ENCODE results near the gene EIF4B. TPM values are rescaled to one million over a fixed set of nuclear protein-coding genes. Genes with fewer than 3 reads are reported as not detected.

EIF4B gene
- total and polyA plus RNA-seq, 8 donors, result 72.8 to 522 (median 418) TPM

DNA sequence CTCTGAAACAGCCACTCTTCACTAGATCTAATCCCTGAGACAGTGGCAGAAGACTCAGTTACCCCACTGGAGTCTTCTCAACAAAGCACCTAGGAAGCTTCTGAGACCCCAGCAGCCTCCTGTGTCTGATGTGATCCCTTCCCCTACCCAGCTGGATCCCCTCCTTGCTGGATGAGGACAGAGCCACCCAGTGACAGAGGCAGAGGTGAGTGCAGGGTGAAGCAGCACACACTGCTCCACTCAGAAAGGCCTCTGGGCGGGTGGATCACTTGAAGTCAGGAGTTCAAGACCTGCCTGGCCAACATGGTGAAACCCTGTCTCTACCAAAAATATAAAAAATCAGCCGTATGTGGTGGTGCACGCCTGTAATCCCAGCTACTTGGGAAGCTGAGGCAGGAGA, 70.2 kb downstream of the EIF4B start:
- H3K4me1 ChIP-seq, result peaks cover 11 to 30% (median 18%) of the 10 kb centered on the region in 3 donors
- DNase-seq (no peak), FAIRE-seq (no peak), ATAC-seq (no peak)
- no peak overlapping the region for H3K27ac ChIP-seq
- intact Hi-C loops (cut with DNase I), result no loop called here
- no peaks in the 10 kb centered on the region for H3K9me3 ChIP-seq
- peaks cover 0 to 24% (median 8%) of the 10 kb centered on the region in 3 donors for H3K36me3 ChIP-seq
- WGBS, 2 donors, result 90 to 93% methylated on average over 3 of the region's 3 CpGs
- TF ChIP-seq, protein P1, sequence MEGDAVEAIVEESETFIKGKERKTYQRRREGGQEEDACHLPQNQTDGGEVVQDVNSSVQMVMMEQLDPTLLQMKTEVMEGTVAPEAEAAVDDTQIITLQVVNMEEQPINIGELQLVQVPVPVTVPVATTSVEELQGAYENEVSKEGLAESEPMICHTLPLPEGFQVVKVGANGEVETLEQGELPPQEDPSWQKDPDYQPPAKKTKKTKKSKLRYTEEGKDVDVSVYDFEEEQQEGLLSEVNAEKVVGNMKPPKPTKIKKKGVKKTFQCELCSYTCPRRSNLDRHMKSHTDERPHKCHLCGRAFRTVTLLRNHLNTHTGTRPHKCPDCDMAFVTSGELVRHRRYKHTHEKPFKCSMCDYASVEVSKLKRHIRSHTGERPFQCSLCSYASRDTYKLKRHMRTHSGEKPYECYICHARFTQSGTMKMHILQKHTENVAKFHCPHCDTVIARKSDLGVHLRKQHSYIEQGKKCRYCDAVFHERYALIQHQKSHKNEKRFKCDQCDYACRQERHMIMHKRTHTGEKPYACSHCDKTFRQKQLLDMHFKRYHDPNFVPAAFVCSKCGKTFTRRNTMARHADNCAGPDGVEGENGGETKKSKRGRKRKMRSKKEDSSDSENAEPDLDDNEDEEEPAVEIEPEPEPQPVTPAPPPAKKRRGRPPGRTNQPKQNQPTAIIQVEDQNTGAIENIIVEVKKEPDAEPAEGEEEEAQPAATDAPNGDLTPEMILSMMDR (IDR thresholded peaks at IDR 0.05), result no peak
- no peak overlapping the region for H3K4me3 ChIP-seq
- no peaks in the 10 kb centered on the region for H3K27me3 ChIP-seq

DNA sequence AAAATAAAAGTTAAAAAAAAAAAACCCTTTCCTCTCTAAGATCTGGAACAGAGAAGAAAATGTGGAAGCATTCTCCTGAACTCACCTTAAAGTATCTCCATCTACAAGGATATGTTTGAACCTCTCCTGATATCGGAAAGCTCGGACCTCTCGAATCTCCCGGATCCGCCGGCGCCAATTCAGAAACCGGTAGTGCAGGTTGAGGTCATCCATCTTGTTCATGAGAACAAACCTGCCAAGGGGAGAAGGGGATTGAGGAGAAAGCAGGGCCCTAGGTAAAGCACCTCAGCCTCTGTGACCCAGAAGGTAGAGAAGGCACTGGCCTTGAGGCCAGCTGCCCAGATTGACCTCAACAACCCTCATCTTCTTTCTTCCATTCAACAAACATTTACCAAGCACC, 70.8 kb downstream of the EIF4B start:
- no peak for FAIRE-seq
- H3K9me3 ChIP-seq, result no peaks in the 10 kb centered on the region
- intact Hi-C loops (cut with DNase I), result no loop called here
- WGBS, 2 donors, result 20 to 28% methylated on average over 8 of the region's 8 CpGs
- peak overlapping the region in 1 of 4 donors; percentile 40 for H3K27ac ChIP-seq
- no peaks in the 10 kb centered on the region for H3K27me3 ChIP-seq
- DNase-seq, result peak in 4 of 6 donors; percentile 28 to 63 (median 49)
- no peak for ATAC-seq
- peaks cover 11 to 27% (median 18%) of the 10 kb centered on the region in 3 donors for H3K4me1 ChIP-seq
- H3K4me3 ChIP-seq, result peak overlapping the region in 1 of 4 donors; percentile 80
- TF ChIP-seq, protein P1 (IDR thresholded peaks at IDR 0.05), result no peak
- H3K36me3 ChIP-seq, result peaks cover 0 to 24% (median 8%) of the 10 kb centered on the region in 3 donors

DNA sequence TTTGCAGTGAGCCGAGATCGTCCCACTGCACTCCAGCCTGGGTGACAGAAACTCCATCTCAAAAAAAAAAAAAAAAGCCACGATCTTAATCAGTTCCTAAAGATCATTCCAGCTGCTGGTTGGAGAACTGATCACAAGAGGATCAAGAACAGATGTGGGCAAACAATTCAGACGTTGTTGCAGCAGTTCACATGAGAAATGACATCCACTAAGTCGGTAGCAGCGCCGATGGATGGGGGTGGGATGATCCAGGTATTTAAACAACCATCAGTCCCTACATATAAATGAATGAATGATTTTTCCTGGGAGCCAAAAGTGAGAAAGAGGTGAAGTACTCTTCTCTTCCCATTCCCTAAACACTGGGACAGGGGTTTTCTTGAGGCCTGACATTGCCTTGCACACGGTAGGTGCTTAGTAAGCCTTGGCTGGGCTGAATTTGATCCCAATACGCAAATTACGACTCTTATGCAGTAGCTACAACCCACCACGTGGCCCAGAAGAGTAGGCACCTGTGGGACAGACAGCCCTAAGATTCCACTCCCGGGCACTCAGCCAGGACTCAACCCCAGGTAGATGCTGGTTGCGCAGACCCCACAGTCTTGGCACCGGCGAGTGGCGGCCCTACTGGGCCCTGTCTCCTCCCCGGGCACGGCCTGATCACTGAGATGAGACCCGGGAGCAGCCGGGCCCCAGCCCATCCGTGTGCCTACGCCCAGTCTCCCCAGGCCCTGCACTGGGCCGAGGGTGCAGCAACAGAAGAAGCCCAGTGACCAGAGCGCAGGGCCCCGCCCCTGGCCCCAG, 72.4 kb downstream of the EIF4B start:
- WGBS, 2 donors, result 8 to 12% methylated on average over 22 to 25 of the region's 25 CpGs
- no peaks in the 10 kb centered on the region for H3K27me3 ChIP-seq
- ATAC-seq, result peak; percentile 21 to 25 (median 22)
- peak overlapping the region; percentile 83 to 91 (median 86) for H3K27ac ChIP-seq
- DNase-seq, result peak in 2 of 6 donors; percentile 67 to 85
- intact Hi-C loops (cut with DNase I), result no loop called here
- H3K9me3 ChIP-seq, result no peaks in the 10 kb centered on the region
- TF ChIP-seq, protein P1 (IDR thresholded peaks at IDR 0.05), result no peak
- FAIRE-seq, result no peak
- H3K4me1 ChIP-seq, result peaks cover 11 to 26% (median 18%) of the 10 kb centered on the region in 3 donors
- H3K4me3 ChIP-seq, result peak overlapping the region; percentile 55 to 80 (median 67)
- peaks cover 0 to 24% (median 8%) of the 10 kb centered on the region in 3 donors for H3K36me3 ChIP-seq

DNA sequence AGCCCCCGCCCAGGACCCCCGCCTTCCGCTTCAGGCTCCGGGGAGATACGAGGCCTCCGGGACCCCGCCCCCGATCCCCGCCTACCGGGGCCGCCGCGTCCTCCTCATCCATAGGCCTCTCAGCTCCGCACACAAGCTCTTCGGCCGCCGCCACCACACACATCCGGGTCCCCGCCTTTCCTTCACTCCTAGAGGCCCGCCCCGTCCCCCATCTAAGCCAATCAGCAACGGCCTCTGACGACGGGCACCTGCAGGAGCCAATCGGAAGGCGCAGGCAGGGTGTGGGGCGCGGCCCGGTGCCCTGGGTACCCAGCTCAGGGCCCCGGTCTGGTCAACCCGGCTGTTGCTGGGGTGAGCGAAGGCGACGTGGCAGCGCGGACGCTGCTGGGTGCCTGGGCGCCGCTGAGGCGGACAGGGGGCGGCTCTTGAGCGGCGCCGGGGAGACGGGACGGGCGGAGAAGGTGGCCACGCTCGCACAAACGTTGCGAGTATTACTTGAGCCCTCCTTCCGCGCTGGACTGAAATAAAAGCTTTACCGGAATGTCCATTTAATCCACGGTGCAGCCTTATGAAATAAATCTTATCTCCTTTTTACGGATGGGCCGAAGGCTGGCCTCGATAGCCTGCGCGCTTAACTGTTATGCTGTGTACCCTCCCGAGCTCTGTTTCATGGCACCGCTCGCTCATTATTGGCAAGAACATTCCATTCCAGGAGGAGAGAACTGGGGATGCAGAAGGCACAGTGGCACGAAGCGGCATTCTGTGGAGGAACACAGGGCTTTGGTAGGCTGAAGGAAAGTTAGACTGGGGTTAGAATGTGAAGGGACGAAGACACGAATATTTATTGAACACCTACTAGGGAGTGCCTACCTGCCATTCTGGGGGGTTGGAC, 73.2 kb downstream of the EIF4B start, which contains the start of gene SPRYD3:
Gene SPRYD3, minus strand, starts transcription at position 165 of the 892 bp plus-strand sequence. Its CDS starts 57 bp downstream, at position 108.
- intact Hi-C loops (cut with DNase I), result no loop called here
- ATAC-seq, result peak; percentile 96 to 99 (median 98)
- Histone ChIP-seq H3K36me3 (peaks cover 0 to 20% (median 8%) of the 10 kb centered on the region in 3 donors), H3K27ac (peak within 1 kb of the TSS; percentile 83 to 91 (median 86)), H3K4me1 (peaks cover 11 to 22% (median 18%) of the 10 kb centered on the region in 3 donors), H3K9me3 (no peaks in the 10 kb centered on the region), H3K4me3 (peak within 1 kb of the TSS; percentile 55 to 80 (median 67)), H3K27me3 (no peaks in the 10 kb centered on the region)
- TF ChIP-seq, protein P1 (IDR thresholded peaks at IDR 0.05), result no peak
- 0 to 1% methylated on average over 54 to 67 of the region's 67 CpGs for WGBS, 2 donors
- peak; percentile 94 to 99 (median 96) for DNase-seq
- FAIRE-seq, result peak; percentile 61

Measured in pancreas (tissue), 10 donors.